NCI-H1105 (cell line): ENCODE measurements around the gene CD300LF.

ENCODE experiments used
- DNase-seq: peaks from one replicate; lab custom pipeline; 2025; lab: John Stamatoyannopoulos, UW

Gene CD300LF

DNA sequence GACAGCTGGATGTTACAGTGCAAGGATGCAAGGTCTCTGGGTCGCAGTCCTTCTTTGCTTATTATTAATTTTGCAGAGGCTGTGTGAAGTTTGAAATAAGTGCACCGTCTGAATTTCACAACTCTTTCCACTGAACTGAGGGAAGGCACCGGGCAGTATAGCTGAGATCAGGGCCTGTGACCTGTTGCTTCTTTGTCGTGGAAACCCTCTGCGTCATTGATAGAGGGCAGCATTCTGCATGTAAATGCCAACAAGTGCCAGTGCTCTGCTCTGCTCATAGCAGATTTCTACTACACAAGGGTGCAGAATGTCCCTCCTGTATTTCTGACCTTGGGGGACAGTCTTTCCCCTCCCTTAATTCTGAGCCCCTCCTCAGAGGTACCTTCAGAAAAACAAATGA lies 26.0 kb downstream of the CD300LF start:
- no peak for DNase-seq

DNA sequence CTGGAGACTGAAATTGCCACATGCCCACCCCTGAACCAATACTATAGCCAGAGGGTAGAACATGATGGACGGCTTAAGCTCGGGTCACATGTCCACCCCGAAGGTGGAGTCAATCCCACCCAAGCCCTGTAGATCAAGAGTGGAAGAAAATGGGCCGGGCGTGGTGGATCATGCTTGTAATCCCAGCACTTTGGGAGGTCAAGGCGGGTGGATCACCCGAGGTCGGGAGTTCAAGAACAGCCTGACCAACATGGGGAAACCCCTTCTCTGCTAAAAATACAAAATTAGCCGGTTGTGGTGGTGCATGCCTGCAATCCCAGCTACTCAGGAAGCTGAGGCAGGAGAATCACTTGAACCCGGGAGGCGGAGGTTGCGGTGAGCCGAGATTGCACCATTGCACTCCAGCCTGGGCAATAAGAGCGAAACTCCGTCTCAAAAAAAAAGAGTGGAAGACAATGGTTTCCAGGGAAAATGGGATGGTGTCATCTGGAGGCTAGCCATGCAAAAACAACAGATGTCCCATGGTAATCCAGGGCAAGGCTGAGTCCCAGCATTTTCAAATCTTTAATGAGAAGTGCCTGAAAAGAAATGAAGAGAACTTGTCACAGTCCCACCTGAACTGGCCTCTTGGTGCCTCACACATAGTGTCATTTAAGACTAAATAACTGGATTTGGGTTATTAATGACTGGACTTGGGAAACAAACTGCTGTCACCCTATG lies 30.1 kb downstream of the CD300LF start:
- DNase-seq, result no peak

DNA sequence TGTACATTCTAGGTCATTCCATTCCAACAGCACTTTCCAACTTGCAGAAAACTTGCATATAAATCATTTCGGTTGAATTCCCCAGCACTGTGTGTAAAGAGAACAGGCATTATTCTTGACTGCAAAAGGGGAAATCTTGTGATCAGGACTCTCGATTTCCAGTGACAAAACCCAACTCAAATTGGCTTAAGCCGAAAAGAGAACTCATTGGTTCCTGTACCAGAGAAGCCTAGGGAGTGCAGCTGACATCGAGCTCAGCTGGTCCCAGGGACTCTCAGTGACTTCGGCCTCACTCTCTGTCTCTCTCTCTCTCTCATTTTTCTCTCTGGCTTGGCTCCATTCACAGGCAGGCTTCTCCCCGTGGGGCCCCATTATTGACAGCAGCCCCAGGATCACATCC lies 30.7 kb downstream of the CD300LF start:
- no peak for DNase-seq

DNA sequence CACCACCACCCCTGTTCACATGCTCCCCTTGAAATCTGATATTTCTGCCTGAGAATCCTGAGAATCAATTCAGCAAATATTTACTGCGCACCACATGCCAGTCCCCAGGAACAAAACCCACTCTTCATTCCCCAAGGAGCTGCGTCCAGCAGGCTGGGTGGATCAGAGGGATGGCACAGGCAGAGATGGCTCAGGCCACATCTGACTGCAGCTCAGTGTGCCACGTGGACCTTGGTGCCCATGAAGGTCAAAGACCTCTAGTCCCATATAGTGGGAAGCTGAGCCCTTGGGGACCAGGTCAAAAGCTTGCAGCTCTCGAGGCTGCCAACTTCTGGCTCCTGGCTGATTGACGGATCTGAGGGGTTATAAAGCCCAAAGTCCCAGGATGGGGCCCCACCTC lies 31.8 kb downstream of the CD300LF start:
- no peak for DNase-seq

DNA sequence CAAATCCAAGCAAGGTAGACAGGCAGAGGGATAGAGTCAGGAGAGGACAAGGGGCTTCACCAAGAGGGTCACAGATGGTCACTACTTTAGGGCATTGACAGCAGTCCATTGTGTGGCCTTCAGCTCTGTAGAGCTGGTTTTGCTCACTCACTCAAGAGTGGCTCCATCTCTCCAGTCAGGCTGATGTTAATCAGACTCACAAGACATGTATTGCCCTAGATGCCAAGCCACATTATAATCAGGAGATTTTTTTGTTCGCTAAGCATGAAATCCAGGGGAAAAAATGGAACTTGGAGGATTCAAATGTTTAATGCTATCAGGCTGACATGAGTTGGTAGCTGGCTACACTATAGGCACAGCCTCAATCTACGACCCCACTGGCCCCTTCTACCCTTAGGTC lies 32.5 kb downstream of the CD300LF start:
- DNase-seq, result no peak

DNA sequence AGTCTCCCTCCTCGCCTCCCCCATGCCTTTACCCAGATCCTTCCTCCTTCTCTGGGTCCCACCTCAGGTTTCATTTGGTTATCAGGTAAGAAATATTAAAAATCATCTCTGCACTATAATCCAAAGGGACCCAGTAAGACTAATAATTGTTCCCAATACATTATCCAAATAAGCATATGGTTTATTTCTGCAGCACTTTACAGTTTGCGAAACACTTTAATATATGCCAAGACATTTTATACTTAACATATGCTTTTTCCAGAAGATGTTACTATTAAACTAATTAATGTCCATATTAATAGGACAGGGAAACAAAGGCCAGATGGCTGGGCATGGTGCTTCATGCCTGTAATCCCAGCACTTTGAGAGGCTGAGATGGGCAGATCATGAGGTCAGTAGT lies 33.3 kb downstream of the CD300LF start:
- no peak for DNase-seq

DNA sequence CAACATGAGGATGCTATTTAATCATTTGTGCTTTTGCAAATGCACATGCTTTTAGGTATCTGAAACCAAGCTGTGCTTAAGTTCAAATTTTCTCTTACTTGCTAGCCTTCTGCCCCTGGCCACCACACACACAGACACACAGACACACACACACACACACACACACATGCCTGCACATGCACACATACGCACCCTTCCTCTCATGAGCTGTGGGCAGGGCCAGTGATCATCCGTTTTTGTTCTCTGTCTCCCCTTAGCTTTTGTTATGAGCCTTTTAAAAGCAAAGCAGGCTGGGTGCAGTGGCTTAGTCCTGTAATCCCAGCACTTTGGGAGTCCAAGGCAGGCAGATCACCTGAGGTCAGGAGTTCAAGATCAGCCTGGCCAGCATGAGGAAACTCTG lies 34.2 kb downstream of the CD300LF start:
- no peak for DNase-seq

DNA sequence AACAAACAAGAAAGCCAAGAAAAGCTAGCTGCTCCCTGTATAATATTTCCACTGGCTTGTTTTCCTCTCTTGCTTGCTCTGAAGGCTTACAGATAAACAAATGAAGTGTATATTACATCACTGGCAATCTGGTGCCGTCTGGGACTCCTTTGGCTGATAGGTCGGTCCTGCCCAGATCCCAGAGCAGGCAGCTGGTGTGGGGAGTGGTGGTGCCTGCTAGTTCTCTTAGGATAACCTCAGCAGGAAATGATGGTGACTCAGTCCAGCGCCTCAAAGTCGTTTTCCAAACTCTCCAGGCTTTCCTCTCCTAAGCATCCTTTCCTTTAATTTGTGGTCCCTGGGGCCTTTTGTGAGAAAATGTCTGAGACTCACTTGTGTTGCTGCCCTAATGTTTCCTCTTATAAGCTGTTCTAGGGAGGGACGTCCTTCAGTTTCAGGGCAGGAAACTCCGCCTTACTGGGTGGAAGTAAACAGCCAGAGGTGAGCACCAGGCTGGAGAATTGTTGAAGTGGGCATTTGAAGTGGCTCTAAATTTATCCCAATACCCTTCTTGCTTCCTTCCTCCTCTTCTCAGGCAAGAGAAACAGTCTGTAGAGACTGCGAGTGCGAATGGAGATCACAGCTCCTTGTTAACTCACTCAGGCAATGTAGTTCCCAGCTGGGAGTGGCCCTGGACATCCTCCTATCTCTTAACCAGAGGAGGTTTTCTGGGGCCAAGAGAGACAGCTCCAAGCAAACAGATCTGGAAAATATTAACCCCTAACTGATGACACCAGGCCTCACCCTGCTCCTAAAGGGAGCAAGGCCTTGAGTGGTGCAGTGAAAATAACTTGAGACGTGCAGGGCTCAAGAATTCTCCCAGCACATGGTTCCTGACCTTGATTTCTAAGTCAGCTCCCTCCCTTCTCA lies 34.9 kb downstream of the CD300LF start:
- DNase-seq, result no peak

DNA sequence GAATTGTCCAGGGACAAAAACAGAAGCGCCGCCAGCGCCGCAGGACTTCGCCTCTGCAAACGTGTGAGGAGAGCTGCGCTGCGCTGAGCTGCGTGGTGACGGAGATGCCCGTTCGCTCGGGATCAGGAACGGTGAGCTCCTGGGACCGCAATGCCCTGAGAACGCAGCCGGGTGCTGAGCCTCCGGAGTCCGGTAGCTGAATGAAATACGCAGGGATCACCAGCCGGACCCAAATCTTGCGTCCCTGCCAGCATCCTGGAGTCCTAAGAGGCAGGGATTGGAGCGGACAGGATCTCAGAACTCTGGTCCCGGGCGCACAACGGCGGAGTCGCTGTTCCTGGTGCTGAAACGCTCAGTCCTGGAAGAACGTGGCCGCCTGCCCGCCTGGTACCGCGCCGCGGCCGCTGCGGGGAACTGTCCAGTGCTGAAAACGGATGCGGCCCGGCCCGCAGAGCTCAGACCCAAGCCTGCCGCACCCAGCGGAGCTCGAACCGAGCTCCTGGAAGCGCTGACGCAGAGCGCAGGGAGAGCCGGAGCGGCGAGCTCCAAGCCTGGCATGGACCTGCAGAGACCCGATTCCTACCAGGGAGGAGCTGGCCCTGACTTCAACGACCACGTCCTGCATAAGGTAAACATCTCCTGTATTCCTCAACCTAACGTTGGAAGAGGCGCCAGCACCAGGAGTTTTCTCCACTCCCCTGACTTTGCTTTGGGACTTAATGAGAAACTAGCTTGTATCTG lies 41.5 kb downstream of the CD300LF start:
- DNase-seq, result no peak

DNA sequence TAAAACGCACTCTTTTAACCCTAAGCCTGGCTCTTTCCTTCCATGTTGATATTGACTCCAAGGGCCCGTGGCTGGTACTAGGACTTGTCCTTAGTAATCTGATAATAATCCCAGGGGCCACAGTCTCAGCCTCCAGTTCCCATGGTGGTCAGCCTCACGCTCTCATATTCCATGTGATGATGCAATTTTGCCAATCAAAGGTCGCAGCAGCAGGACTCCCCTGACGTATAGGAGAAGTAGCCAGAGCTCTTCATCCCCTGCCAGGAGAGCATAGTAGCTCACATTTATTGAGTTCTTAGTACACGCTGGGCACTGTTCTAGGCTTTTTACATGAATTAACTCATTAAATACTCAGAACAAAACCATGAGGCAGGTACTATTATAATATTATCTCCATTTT lies 42.4 kb downstream of the CD300LF start:
- no peak for DNase-seq

DNA sequence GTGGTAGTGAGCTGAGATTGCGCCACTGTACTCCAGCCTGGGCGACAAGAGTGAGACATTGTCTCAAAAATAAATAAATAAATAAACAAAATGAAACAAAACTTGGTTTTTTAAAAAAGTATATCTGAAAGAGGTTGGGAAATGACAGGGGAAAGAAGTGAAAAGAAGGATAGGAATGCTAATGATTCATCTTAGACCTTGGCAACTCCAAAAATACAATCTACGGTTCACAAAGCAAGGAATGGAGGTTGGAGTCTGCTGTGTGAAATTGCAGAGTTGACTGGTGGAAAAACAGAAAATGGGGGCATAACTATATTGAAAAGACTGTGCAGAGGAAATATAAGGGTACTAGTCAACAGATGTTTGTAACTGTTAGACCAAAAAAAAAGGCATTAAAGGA lies 49.2 kb downstream of the CD300LF start:
- DNase-seq, result no peak

DNA sequence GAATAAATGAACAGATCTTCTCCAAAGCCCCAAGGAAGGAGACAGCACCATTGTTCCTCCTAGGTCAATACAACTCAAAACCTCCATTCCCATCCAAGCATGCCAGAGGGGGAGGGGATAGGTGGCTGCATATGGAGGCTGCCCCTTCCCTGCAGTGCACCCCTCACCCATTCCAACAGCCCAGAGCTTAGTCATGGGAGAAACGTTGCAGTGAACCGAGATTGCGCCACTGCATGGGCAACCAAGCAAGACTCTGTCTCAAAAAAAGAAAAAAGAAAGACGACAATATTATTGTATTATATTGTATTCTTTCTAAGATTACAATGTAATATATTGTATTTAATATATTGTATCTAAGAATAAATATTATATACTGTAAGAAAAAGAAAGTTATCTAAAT lies 52.8 kb downstream of the CD300LF start:
- no peak for DNase-seq

DNA sequence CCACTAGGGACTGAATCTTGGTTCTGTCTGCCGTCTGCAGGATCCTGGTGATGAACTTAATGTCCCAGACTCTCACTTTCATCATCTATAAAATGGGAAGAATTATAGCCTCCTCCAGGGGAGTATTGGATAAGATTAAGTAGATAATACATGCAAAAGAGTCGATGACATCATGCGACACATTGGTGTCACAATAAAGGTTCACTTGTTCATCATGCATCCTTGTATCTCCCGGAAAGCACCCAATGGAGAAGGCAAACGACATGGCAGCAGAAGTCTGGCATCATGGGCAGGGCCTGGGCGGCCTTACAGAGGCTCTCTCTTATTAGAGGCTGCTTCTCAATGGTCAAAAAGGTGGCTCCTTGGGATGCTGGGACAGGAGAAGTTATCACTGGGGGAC lies 54.1 kb downstream of the CD300LF start:
- DNase-seq, result no peak

DNA sequence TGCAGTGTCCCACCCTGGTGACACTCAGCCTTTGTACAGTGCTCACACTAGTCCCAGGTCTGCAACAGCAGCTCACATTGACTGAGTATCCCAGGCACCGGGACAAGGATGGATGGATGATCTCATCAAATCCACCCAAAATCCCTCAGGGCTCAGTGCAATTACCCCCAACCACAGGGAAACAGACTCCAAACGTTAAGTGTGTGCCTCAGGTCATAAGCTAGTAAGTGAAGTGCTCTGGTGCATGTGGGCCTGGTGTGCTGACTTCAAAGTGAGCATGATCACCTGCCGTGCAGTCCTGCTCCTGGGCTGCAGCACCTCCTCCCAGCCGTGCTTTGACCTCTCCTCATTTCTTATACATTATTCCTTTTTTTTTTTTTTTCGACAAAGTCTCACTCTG lies 58.0 kb downstream of the CD300LF start:
- no peak for DNase-seq

DNA sequence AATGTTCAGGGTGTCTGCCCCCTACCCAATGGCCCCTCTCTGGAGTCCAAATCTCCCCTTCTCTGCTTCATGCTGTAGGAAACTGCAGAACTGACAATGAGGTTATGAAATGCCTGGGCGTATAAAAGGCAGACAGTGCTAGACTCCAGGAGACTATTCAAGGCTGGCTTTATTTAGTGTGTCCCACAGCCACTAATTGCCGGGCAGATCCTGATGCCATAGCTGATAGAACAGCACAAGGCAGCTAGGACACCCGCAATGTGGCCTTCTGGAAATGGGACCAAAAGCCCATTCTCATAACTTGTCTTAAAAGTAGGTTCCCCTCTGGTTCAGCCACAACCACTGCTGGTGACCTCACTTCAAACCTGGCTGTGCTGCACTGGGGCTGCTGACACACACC lies 60.7 kb downstream of the CD300LF start:
- DNase-seq, result no peak

DNA sequence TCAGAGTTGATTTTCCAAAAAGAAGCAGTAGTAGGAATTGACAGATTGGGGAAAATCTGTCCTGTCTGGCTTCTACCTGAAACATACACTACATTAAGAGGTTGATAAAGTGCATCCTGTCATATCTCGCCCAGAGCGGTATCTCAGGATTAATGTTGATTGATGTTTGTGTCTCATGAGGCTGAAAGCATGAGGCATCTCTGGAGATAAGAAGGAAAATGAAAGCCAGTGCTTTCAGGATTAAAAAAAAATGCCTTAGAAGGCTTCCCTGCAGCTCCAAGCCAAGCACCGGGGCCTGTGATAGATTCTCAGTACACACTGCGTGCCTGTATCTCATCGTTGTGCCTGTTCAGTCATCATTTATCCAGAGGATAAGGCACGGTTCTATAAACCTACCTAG lies 62.8 kb downstream of the CD300LF start:
- DNase-seq, result no peak

DNA sequence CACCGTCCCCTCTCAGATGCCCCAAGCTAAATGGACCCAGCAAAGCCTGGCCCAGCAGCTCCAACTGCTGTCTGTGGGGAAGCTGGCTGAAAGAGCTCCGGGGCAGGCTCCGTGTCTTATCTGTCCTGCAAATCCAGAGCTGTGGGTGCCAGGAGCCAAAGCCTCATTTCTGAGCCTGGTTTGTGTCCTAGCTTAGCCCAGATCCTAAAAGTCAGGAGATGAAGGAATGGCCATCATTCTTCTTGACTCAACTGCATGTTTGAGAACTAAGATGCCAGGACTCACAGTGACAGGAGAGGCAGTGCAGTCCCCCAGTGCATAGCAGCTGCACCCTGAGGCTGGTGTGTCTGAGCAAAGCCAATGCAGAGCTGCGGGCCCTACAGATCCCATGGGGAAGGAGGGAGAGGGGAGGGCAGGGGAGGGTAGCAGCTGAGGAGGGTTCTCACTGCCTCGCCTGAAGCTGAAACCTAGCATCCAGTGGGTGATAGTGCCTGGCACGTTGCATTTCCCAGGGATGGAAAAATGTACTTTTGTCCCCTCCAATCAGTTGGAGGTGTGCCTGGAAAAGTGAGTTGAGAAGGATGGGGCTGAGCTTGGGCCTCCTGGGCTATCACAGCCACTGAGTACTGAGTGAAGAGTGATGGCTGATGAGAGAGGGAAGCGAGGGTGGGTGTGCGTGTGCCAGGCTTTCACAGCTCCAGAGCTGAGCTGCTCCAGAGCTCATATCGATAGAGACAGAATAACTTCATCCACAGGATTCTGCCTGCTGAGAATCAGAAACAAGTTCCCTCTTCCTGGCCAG lies 64.7 kb downstream of the CD300LF start:
- no peak for DNase-seq

DNA sequence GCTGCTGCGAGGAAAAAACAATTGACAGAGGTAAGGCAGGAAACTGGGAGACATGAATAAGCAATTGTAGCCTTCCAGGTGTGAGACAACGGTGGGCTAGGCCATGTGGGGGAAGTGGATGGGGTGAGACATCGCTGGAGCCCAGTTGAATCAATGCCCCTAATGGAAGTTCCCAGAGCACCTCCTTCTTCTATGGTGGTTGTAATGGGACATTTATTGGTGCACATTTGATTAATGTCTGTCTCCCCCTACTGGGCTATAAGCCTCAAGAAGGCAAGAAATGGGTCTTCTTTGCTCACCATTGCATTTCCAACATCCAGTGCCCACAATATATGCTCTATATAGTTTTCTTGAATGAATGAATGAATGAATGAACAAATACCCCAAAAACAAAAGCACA lies 66.5 kb downstream of the CD300LF start:
- no peak for DNase-seq

DNA sequence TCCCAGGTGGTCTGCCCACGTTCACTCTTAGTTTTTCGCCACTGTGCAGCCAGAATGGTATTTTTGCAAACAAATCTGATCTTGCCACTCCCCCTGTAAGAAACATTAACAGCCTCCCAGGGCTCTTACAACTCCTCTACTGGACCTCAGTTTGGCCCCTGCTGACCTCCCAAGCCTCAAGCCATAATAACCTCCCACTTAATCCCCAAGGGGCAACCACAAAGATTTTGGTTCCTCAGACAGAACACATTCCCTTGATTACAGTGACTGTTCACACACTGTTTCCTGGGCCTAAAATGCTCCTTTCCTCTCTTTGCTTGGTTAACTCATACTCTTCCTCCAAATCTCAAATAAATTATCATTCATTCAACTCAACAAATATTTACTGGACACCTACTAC lies 67.7 kb downstream of the CD300LF start:
- no peak for DNase-seq

DNA sequence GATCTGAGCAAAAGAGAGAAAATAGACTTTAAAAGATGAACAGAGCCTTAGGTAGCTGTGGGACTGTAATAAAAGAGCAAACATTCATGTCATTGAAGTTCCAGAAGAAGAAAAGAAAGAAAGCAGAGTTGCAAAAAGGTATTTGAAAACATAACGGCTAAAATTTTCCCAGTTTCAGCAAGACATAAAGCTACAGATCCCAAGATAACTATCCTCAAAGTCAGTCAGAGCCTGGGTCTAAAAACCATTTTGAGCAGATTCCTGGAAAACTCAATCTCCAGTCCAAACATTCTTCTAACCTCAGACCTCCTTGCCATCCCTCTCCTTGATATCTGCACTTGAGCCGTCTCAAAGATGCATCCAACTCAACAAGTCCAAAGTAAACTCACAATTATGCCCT lies 68.3 kb downstream of the CD300LF start:
- DNase-seq, result no peak
